ENCODE results near the gene TUBB2B. TPM values are rescaled to one million over a fixed set of nuclear protein-coding genes. Genes with fewer than 3 reads are reported as not detected.

TUBB2B gene
- total and polyA plus RNA-seq, 5 donors = 1.4 to 4.7 (median 2.1) TPM

- H3K4me1 ChIP-seq (ENCODE audit: control insufficient read depth, insufficient read depth, low read length) = no peaks in the 10 kb centered on the region
- DNase-seq (peak in 1 of 3 donors; percentile 17), ATAC-seq (no peak)
- WGBS = 76% methylated on average over 5 of the region's 5 CpGs
- H3K27me3 ChIP-seq (ENCODE audit: control insufficient read depth, insufficient read depth) = no peaks in the 10 kb centered on the region
- no peak overlapping the region for H3K27ac ChIP-seq (ENCODE audit: low read length)
- H3K9me3 ChIP-seq (ENCODE audit: control insufficient read depth, low read length) = no peaks in the 10 kb centered on the region
- no peak overlapping the region for H3K4me3 ChIP-seq (ENCODE audit: low read length)
- intact Hi-C loops (cut with DNase I) = no loop called here
Measured at GRCh38 chr6:3267162-3267561, 39.7 kb upstream of the TUBB2B start.

DNA sequence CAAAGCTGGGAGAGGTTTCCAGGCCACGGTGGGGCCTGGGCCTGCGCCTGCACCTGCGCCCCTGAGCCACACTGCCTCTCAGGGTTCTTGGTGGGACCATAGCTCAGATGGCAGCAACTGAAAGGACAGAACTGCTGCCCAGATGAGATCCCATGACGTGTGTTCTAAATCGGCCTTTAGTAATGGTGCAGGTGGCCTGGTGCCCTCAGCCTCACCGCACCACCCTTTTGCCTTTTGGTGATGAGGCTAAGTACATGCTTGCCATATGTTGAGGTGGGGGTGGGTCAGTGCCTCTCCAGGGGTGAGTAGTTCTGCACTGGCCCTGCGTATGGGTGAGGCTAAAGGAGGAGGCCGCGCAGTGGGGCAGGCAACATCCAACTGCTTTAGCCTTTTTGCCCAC, 38.7 kb upstream of the TUBB2B start:
- DNase-seq (peak in 1 of 3 donors; percentile 41), ATAC-seq (no peak)
- Histone ChIP-seq H3K27ac (ENCODE audit: low read length) (no peak overlapping the region), H3K27me3 (ENCODE audit: control insufficient read depth, insufficient read depth) (no peaks in the 10 kb centered on the region), H3K4me1 (ENCODE audit: control insufficient read depth, insufficient read depth, low read length) (no peaks in the 10 kb centered on the region), H3K4me3 (ENCODE audit: low read length) (no peak overlapping the region), H3K9me3 (ENCODE audit: control insufficient read depth, low read length) (no peaks in the 10 kb centered on the region)
- WGBS = 60% methylated on average over 9 of the region's 9 CpGs
- intact Hi-C loops (cut with DNase I) = no loop called here

DNA sequence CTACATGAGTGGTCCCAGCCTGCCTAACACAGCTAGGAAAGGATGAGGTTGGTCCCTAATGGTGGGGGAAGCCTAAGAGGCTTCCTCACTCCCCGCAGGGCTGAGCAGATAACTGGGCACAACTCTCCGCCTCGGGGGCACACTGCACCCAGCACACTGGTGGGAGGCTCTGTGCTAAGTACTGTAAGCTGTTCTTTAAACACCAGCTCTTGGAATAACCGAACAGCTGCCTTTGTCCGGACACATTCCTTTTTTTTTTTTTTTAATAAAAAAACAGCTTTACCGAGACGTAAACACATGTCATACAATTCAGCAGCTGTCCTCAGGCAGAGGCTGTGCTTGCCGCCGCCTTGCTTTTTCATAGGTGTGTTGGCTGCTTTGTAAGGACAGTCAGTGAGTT, 38.2 kb upstream of the TUBB2B start:
- Histone ChIP-seq H3K4me1 (ENCODE audit: control insufficient read depth, insufficient read depth, low read length) (no peaks in the 10 kb centered on the region), H3K27ac (ENCODE audit: low read length) (no peak overlapping the region), H3K27me3 (ENCODE audit: control insufficient read depth, insufficient read depth) (no peaks in the 10 kb centered on the region), H3K9me3 (ENCODE audit: control insufficient read depth, low read length) (no peaks in the 10 kb centered on the region), H3K4me3 (ENCODE audit: low read length) (no peak overlapping the region)
- DNase-seq = peak in 1 of 3 donors; percentile 15
- 67% methylated on average over 9 of the region's 9 CpGs for WGBS
- no peak for ATAC-seq
- intact Hi-C loops (cut with DNase I) = no loop called here

DNA sequence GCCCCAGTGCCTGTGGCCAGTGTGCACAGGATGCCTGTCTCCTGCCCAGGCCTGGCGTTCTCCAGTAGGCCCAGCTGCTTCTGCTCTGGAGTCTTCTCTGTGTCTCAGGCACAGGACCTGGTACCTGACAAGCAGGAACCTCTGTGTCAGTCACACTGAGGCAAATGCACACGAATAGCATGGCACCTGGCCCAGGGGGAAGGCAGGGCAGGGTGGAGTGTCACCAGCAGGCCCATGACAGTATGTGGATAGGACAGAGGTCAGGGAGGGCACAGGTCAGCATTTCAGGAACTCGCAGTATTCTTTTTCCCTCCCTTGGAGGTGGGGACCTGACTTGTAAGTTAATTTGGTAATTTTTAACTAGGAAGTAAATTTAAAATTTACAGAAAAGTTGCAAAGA, 36.9 kb upstream of the TUBB2B start:
- H3K4me1 ChIP-seq (ENCODE audit: control insufficient read depth, insufficient read depth, low read length) = no peaks in the 10 kb centered on the region
- H3K27ac ChIP-seq (ENCODE audit: low read length) = no peak overlapping the region
- H3K4me3 ChIP-seq (ENCODE audit: low read length) = no peak overlapping the region
- no peak for ATAC-seq
- no peak for DNase-seq
- intact Hi-C loops (cut with DNase I) = no loop called here
- 81% methylated on average over 3 of the region's 3 CpGs for WGBS
- no peaks in the 10 kb centered on the region for H3K9me3 ChIP-seq (ENCODE audit: control insufficient read depth, low read length)
- H3K27me3 ChIP-seq (ENCODE audit: control insufficient read depth, insufficient read depth) = no peaks in the 10 kb centered on the region

DNA sequence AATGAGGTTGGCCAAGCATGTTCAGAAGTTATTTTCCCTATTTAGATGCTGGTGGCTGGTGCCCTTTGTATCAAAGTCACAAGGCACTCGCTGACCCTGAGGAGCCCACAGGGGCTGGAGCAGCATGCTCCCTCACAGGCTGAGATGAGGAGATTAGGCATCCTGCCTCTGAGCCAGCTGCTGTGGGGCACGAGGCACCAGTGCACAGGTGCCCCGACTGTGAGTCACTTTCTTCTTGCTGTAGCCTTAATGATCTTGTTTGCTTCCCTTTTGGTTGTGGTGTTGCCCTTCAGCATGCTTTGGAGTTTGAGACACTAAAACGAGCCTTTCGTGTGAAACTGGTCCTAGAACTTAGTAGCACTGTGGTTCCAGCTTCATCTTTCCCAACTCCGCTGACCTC, 35.6 kb upstream of the TUBB2B start:
- DNase-seq = no peak
- Histone ChIP-seq H3K4me3 (ENCODE audit: low read length) (no peak overlapping the region), H3K9me3 (ENCODE audit: control insufficient read depth, low read length) (no peaks in the 10 kb centered on the region), H3K27ac (ENCODE audit: low read length) (no peak overlapping the region), H3K4me1 (ENCODE audit: control insufficient read depth, insufficient read depth, low read length) (no peaks in the 10 kb centered on the region), H3K27me3 (ENCODE audit: control insufficient read depth, insufficient read depth) (no peaks in the 10 kb centered on the region)
- intact Hi-C loops (cut with DNase I) = no loop called here
- ATAC-seq = no peak
- 86% methylated on average over 6 of the region's 6 CpGs for WGBS

DNA sequence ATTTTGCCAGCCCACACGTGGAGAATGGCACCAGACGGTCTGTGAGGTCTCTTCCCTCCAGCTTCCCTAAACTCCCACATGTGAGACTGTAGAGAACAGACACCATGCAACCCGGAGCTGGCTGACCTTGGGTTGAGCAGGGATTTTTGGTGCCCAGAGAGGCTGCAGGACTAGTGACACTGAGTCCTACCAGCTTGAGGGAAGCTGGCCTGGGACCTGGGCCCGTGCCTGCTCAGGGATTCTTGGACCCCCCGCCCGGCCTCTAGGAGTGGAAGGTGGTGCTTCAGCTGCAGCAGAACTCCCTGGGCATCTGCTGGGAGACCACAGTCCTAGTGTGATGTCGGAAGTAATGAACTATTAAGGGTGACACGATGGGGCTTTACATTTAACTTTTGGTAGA, 34.5 kb upstream of the TUBB2B start:
- Histone ChIP-seq H3K27ac (ENCODE audit: low read length) (no peak overlapping the region), H3K27me3 (ENCODE audit: control insufficient read depth, insufficient read depth) (no peaks in the 10 kb centered on the region), H3K9me3 (ENCODE audit: control insufficient read depth, low read length) (no peaks in the 10 kb centered on the region), H3K4me1 (ENCODE audit: control insufficient read depth, insufficient read depth, low read length) (no peaks in the 10 kb centered on the region), H3K4me3 (ENCODE audit: low read length) (no peak overlapping the region)
- intact Hi-C loops (cut with DNase I) = no loop called here
- ATAC-seq = no peak
- DNase-seq = no peak
- WGBS = 58% methylated on average over 8 of the region's 8 CpGs

GRCh38 chr6:3261518-3261820, 34.0 kb upstream of the TUBB2B start:
- Histone ChIP-seq H3K9me3 (ENCODE audit: control insufficient read depth, low read length) (no peaks in the 10 kb centered on the region), H3K27me3 (ENCODE audit: control insufficient read depth, insufficient read depth) (no peaks in the 10 kb centered on the region), H3K4me1 (ENCODE audit: control insufficient read depth, insufficient read depth, low read length) (no peaks in the 10 kb centered on the region), H3K4me3 (ENCODE audit: low read length) (no peak overlapping the region), H3K27ac (ENCODE audit: low read length) (no peak overlapping the region)
- 66% methylated on average over 6 of the region's 6 CpGs for WGBS
- no peak for ATAC-seq
- no peak for DNase-seq
- intact Hi-C loops (cut with DNase I) = no loop called here

GRCh38 chr6:3260772-3261517, 33.5 kb upstream of the TUBB2B start:
- no peak for ATAC-seq
- Histone ChIP-seq H3K27me3 (ENCODE audit: control insufficient read depth, insufficient read depth) (no peaks in the 10 kb centered on the region), H3K4me1 (ENCODE audit: control insufficient read depth, insufficient read depth, low read length) (no peaks in the 10 kb centered on the region), H3K9me3 (ENCODE audit: control insufficient read depth, low read length) (no peaks in the 10 kb centered on the region), H3K27ac (ENCODE audit: low read length) (no peak overlapping the region), H3K4me3 (ENCODE audit: low read length) (no peak overlapping the region)
- intact Hi-C loops (cut with DNase I) = no loop called here
- WGBS = 77% methylated on average over 17 of the region's 17 CpGs
- no peak for DNase-seq

DNA sequence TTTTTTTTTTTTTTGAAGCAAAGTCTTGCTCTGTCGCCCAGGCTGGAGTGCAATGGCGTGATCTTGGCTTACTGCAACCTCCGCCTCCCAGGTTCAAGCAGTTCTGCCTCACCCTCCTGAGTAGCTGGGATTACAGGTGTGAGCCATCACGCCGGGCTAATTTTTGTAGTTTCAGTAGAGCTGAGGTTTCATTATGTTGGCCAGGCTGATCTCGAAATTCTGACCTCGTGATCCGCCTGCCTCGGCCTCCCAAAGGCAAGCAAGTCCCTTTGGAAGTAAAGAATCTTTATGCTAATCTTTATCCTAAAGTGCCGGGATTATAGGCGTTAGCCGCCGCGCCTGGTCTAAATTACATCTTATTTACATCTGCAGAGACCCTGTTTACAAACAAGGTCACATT, 32.8 kb upstream of the TUBB2B start:
- no peaks in the 10 kb centered on the region for H3K9me3 ChIP-seq (ENCODE audit: control insufficient read depth, low read length)
- intact Hi-C loops (cut with DNase I) = no loop called here
- no peak overlapping the region for H3K4me3 ChIP-seq (ENCODE audit: low read length)
- ATAC-seq (no peak), DNase-seq (no peak)
- H3K27ac ChIP-seq (ENCODE audit: low read length) = no peak overlapping the region
- H3K4me1 ChIP-seq (ENCODE audit: control insufficient read depth, insufficient read depth, low read length) = no peaks in the 10 kb centered on the region
- 85% methylated on average over 14 of the region's 14 CpGs for WGBS
- no peaks in the 10 kb centered on the region for H3K27me3 ChIP-seq (ENCODE audit: control insufficient read depth, insufficient read depth)

DNA sequence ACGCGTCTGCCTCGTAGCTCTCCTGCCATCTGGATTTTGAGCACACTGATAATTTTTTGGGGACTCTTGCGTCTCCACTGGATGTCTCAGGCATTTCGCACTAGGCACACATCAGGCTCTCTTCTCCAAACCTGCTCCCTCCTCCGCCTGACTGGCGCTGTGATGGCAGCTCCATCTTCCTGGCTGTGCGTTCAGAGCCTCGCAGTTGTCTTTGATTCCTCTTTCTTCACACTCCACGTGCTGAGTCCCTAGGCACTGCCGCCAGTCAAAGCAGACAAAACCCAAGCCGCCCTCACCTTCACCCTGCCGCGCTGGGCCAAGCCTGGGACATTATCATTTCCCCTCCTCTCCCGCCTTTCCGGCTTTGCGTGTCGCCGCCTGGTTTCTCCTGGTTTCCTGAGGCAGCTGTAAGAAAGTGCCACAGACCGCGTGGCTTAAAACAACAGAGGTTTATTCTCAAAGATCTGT, 32.1 kb upstream of the TUBB2B start:
- H3K27me3 ChIP-seq (ENCODE audit: control insufficient read depth, insufficient read depth) = no peaks in the 10 kb centered on the region
- intact Hi-C loops (cut with DNase I) = loop anchor here in 1 of 4 donors (10.0 kb wide), 1 partner anchor 135 kb away; no protein-coding TSS in a partner anchor
- peak; percentile 49 to 71 (median 69) for DNase-seq
- peak; percentile 2 to 37 for ATAC-seq
- H3K27ac ChIP-seq (ENCODE audit: low read length) = peak overlapping the region; percentile 6
- H3K4me1 ChIP-seq (ENCODE audit: control insufficient read depth, insufficient read depth, low read length) = no peaks in the 10 kb centered on the region
- H3K9me3 ChIP-seq (ENCODE audit: control insufficient read depth, low read length) = no peaks in the 10 kb centered on the region
- under 1% methylated on average over 21 of the region's 21 CpGs for WGBS
- H3K4me3 ChIP-seq (ENCODE audit: low read length) = peak overlapping the region; percentile 90

- intact Hi-C loops (cut with DNase I) = loop anchor here in 1 of 4 donors (10.0 kb wide), 1 partner anchor 134 kb away; no protein-coding TSS in a partner anchor
- H3K4me1 ChIP-seq (ENCODE audit: control insufficient read depth, insufficient read depth, low read length) = no peaks in the 10 kb centered on the region
- WGBS = under 1% methylated on average over 80 of the region's 80 CpGs
- DNase-seq = peak; percentile 96 to 99 (median 98)
- H3K4me3 ChIP-seq (ENCODE audit: low read length) = peak within 1 kb of the TSS; percentile 90
- no peaks in the 10 kb centered on the region for H3K27me3 ChIP-seq (ENCODE audit: control insufficient read depth, insufficient read depth)
- ATAC-seq = peak; percentile 97
- H3K9me3 ChIP-seq (ENCODE audit: control insufficient read depth, low read length) = no peaks in the 10 kb centered on the region
- peak within 1 kb of the TSS; percentile 6 for H3K27ac ChIP-seq (ENCODE audit: low read length)
Measured at GRCh38 chr6:3258720-3259490, 31.5 kb upstream of the TUBB2B start, which contains the start of gene PSMG4. PSMG4 (plus strand) TSS chr6:3258947; CDS start chr6:3259023, 76 bp downstream.

Data from right cardiac atrium (tissue), 5 donors.